ENCODE measurements around the gene EPS15.
"Not testable (repeated sequence)": the region's sequence is repeated elsewhere in the genome, so short reads cannot be mapped to it uniquely, and the experiment has no call there.

EPS15 gene

GRCh38 chr1:51514733-51515132 is 4.3 kb downstream of the EPS15 start:
- DNase-seq, result no peak

GRCh38 chr1:51512606-51513005 is 6.5 kb downstream of the EPS15 start:
- no peak for DNase-seq

GRCh38 chr1:51512120-51512519 is 6.9 kb downstream of the EPS15 start:
- DNase-seq, result no peak

GRCh38 chr1:51509773-51510172 is 9.3 kb downstream of the EPS15 start:
- no peak for DNase-seq

- DNase-seq, result no peak
These were observed 12.5 kb downstream of the EPS15 start for GRCh38 chr1:51506537-51506936.

- no peak for DNase-seq
These were observed 14.1 kb downstream of the EPS15 start for GRCh38 chr1:51504806-51505525.

GRCh38 chr1:51501218-51501630 is 17.8 kb downstream of the EPS15 start:
- not testable (repeated sequence) for DNase-seq

GRCh38 chr1:51499694-51500093 is 19.4 kb downstream of the EPS15 start:
- no peak for DNase-seq

GRCh38 chr1:51498924-51499323 is 20.1 kb downstream of the EPS15 start:
- DNase-seq, result no peak

GRCh38 chr1:51497340-51497739 is 21.7 kb downstream of the EPS15 start:
- no peak for DNase-seq

GRCh38 chr1:51494138-51494830 is 24.8 kb downstream of the EPS15 start:
- no peak for DNase-seq

- DNase-seq, result peak; percentile 87
These were observed 27.7 kb downstream of the EPS15 start for GRCh38 chr1:51491166-51491981.

- no peak for DNase-seq
These were observed 29.6 kb downstream of the EPS15 start for GRCh38 chr1:51489472-51489871.

GRCh38 chr1:51488372-51489050 is 30.6 kb downstream of the EPS15 start:
- no peak for DNase-seq

- no peak for DNase-seq
These were observed 31.4 kb downstream of the EPS15 start for GRCh38 chr1:51487628-51488027.

GRCh38 chr1:51484591-51484990 is 34.5 kb downstream of the EPS15 start:
- no peak for DNase-seq

- DNase-seq, result no peak
These were observed 36.2 kb downstream of the EPS15 start for GRCh38 chr1:51482881-51483280.

- DNase-seq, result not testable (repeated sequence)
These were observed 44.0 kb downstream of the EPS15 start for GRCh38 chr1:51474832-51475620.

GRCh38 chr1:51473331-51474115 is 45.5 kb downstream of the EPS15 start:
- DNase-seq, result no peak

- no peak for DNase-seq
These were observed 46.7 kb downstream of the EPS15 start for GRCh38 chr1:51472359-51472758.

- DNase-seq, result no peak
These were observed 49.5 kb downstream of the EPS15 start for GRCh38 chr1:51469518-51469917.
